ENCODE measurements around the gene DARS1. TPM values are rescaled to one million over a fixed set of nuclear protein-coding genes. Genes with fewer than 3 reads are reported as not detected.

Gene DARS1
- total RNA-seq, 2 experiments from 2014 or later, result 174 to 190 TPM

DNA sequence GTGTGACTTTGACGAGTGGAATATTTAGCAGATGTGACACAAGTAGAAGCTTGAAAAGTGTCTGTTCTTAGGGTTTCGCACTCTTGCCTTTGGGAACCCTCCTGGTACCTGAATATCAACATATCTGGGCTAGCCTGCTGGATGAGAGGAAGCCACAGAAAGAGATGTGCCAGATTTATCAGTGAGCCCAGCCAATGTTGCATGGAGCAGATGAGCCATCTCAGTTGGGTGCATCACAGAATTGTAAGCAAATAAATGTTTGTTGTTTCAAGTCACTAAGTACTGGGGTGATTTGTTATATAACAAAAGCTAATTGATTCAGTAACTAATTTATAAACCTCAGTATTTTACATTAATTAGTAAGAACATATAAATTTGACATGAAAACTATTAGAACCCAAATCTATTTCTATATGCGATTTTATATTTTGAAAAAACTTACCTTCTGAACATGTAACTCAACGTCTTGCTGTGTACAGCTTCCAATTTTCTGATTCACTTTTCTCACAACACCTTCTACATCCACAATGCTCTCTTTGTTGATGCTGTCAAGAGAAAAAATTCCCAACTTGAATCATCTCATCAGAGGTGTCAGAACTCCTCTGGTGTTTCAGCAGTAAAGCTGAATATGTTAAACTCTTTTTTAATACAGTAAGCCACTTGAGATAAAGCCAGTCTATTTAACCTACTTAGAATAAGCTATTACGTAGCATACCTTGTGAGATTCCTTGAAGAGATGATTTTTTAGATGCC, 42.3 kb downstream of the DARS1 start:
- H3K27ac Mint-ChIP-seq, result no peak overlapping the region
- no peaks in the 10 kb centered on the region for H3K27me3 Mint-ChIP-seq
- ATAC-seq (no peak), DNase-seq (no peak)
- ChIA-PET POLR2A (no interaction called here), CTCF (interaction anchor here (0.9 kb wide), 2 partner anchors 16 to 32 kb away, joined by 3 to 5 read pairs; no protein-coding TSS in a partner anchor)
- H3K4me3 Mint-ChIP-seq, result no peak overlapping the region
- intact Hi-C loops (cut with DNase I, micrococcal nuclease), result no loop called here
- no peaks in the 10 kb centered on the region for H3K9me3 Mint-ChIP-seq (ENCODE audit: low read depth)
- peaks cover 46% of the 10 kb centered on the region for H3K4me1 Mint-ChIP-seq
- peaks cover 60% of the 10 kb centered on the region for H3K36me3 Mint-ChIP-seq (ENCODE audit: low read depth)

DNA sequence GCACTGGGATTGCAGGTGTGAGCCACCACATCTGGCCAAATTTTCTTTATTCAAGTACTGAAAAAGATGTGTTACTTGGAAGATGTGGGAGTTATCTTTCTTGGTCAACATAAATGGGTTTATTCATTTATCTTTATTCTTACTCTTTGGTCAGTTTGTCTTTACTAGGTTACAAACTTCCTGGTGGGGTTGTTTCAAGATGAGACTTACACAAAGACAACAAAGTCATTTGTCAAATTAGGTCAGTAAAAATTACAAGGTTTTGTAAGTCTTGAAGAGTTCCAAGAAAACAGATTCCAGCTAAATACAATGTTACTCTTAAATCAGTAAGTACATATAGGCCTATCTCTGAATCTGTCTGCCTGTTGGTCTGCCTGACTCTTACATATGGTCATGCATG, 48.9 kb downstream of the DARS1 start:
- no peak for DNase-seq
- no peaks in the 10 kb centered on the region for H3K9me3 Mint-ChIP-seq (ENCODE audit: low read depth)
- H3K4me3 Mint-ChIP-seq, result no peak overlapping the region
- ChIA-PET CTCF (no interaction called here), POLR2A (interaction anchor here (0.8 kb wide), 1 partner anchor 30 kb away, joined by 3 read pairs; no protein-coding TSS in a partner anchor)
- peaks cover 61% of the 10 kb centered on the region for H3K36me3 Mint-ChIP-seq (ENCODE audit: low read depth)
- intact Hi-C loops (cut with DNase I, micrococcal nuclease), result no loop called here
- no peak for ATAC-seq
- no peak overlapping the region for H3K27ac Mint-ChIP-seq
- H3K4me1 Mint-ChIP-seq, result peaks cover 38% of the 10 kb centered on the region
- no peaks in the 10 kb centered on the region for H3K27me3 Mint-ChIP-seq

DNA sequence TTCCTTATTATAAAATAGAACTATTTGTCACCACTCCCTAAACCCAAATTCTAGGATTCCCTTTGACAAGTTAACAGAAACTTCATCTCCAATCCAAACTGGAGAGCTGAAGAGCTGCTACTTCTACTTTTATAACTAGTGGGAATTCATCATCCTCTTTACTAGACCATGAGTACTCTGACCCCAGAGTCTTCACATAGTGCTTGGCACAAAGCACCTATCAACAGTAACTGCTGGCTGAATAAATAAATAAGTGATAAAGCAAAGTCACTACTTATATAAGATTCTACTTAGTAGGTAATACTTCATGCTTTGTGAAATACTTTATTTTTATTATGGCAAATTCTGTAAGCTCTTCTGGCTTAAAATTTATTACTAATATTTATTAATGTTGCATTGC, 49.5 kb downstream of the DARS1 start:
- POLR2A ChIA-PET, result no interaction called here
- Mint-ChIP-seq H3K9me3 (ENCODE audit: low read depth) (no peaks in the 10 kb centered on the region), H3K4me3 (no peak overlapping the region), H3K36me3 (ENCODE audit: low read depth) (peaks cover 64% of the 10 kb centered on the region), H3K27ac (no peak overlapping the region), H3K27me3 (no peaks in the 10 kb centered on the region), H3K4me1 (peaks cover 35% of the 10 kb centered on the region)
- no peak for DNase-seq
- no peak for ATAC-seq
- CTCF ChIA-PET, result interaction anchor here (0.6 to 0.9 kb wide), 3 partner anchors 72 to 444 kb away, joined by 3 read pairs; no protein-coding TSS in a partner anchor
- intact Hi-C loops (cut with DNase I, micrococcal nuclease), result no loop called here

DNA sequence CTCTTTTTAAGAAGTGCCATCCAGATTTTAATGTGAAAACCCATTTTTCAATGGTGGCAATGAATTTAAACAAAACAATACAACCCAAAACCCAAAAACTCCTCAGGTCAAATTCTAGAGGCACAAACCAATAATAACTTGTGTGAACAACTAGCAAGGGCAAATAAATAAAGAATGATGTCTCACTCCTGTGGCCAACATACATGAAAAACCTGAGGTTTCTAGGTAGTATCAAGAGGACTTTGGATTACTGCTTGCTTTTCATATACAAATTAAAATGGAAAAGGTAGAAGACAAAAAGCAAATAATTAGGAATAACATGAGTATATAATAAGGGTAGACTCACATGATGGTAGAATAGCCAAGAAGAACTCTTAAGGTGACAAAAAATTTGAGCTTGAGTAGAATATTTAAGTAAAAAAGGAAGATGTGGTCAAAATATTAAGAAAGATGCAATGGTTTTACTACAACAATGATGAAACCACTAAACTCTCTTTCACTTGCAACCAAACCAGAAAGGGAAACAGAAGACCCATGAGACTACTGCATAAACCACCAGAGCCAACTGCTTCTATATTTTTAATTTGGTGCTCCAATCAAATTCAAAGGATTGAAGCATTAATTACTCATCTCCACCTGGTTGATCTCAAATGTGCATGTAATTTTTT, 53.5 kb downstream of the DARS1 start:
- Mint-ChIP-seq H3K36me3 (ENCODE audit: low read depth) (peaks cover 50% of the 10 kb centered on the region), H3K4me1 (peaks cover 10% of the 10 kb centered on the region), H3K9me3 (ENCODE audit: low read depth) (no peaks in the 10 kb centered on the region), H3K4me3 (no peak overlapping the region), H3K27ac (peak overlapping the region; percentile 21), H3K27me3 (no peaks in the 10 kb centered on the region)
- ATAC-seq, result peak; percentile 33
- intact Hi-C loops (cut with DNase I, micrococcal nuclease), result no loop called here
- no peak for DNase-seq
- ChIA-PET POLR2A (no interaction called here), CTCF (interaction anchor here (0.9 kb wide), 1 partner anchor 13 kb away, joined by 3 read pairs; no protein-coding TSS in a partner anchor)

DNA sequence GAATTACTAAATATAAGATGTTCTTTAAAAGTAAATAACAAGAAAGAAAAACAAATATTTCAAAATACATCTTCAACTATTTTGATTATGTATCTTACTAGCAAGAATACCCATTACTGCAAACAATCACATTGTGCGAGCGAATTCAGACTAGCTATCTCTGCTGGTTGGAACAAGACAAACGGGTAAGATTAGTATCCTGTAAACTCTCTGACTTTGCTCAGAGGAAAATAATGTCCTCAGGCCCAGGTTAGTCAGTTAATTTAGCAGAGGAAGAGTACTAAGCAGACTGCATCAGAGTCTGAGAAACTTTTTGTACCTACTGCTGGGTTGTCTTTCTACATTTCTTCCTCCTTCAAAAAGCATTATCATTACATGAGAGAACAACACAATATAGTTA, 58.8 kb downstream of the DARS1 start:
- Mint-ChIP-seq H3K4me3 (no peak overlapping the region), H3K36me3 (ENCODE audit: low read depth) (peaks cover 31% of the 10 kb centered on the region), H3K4me1 (peaks cover 6% of the 10 kb centered on the region), H3K9me3 (ENCODE audit: low read depth) (no peaks in the 10 kb centered on the region), H3K27me3 (no peaks in the 10 kb centered on the region), H3K27ac (no peak overlapping the region)
- intact Hi-C loops (cut with DNase I, micrococcal nuclease), result no loop called here
- no peak for DNase-seq
- ATAC-seq, result no peak
- POLR2A ChIA-PET, result no interaction called here
- CTCF ChIA-PET, result interaction anchor here (1.3 kb wide), 1 partner anchor 13 kb away, joined by 3 read pairs; no protein-coding TSS in a partner anchor

DNA sequence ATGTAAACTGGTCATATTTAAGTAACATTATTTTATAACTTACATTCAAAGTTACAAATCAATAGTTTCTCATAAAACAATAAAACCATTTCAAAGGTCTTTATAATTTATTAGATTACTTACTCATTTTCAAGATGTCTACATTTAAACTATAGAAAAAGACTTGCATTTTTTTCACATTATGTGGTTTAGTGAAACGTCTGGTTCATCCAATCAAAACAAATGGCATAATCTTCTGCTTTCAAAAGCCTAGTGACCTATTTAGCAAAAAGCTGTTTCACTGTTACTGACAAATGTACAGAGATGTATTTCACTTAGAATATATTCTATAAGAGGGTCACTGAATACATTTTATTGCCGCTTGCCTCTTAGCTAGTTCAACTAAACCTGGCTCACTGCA, 59.9 kb downstream of the DARS1 start:
- DNase-seq (no peak), ATAC-seq (no peak)
- Mint-ChIP-seq H3K36me3 (ENCODE audit: low read depth) (peaks cover 22% of the 10 kb centered on the region), H3K27ac (no peak overlapping the region), H3K27me3 (no peaks in the 10 kb centered on the region), H3K4me3 (no peak overlapping the region), H3K4me1 (peaks cover 6% of the 10 kb centered on the region), H3K9me3 (ENCODE audit: low read depth) (no peaks in the 10 kb centered on the region)
- intact Hi-C loops (cut with DNase I, micrococcal nuclease), result no loop called here
- ChIA-PET POLR2A (no interaction called here), CTCF (interaction anchor here (0.6 to 1.3 kb wide), 2 partner anchors 12 to 208 kb away, joined by 3 read pairs; no protein-coding TSS in a partner anchor)

DNA sequence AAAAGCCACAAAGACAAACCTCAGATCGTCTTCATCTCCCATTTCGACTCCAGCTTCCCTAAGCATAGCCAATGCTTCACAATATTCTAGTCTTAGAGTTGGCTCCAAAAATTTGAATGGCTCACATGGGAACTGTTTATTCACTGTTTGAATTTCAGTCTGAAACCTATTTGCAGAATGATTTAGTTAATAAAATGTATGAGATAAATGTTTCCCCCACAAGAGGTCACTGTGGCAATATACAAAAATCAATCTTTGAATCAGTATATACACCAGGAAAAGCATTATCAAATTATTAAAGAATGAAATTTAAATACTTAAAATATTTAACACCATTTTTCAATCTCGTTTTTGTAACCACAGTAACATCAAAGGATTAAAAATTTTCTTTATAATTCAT, 69.2 kb downstream of the DARS1 start:
- no peak overlapping the region for H3K4me3 Mint-ChIP-seq
- peak overlapping the region; percentile 63 for H3K27ac Mint-ChIP-seq
- DNase-seq (no peak), ATAC-seq (peak; percentile 61)
- POLR2A ChIA-PET, result interaction anchor here (0.6 kb wide), 1 partner anchor 217 kb away, joined by 3 read pairs; no protein-coding TSS in a partner anchor
- CTCF ChIA-PET, result interaction anchor here (0.5 to 3.2 kb wide), 3 partner anchors 460 to 507 kb away, joined by 3 to 80 read pairs (median 5); no protein-coding TSS in a partner anchor
- intact Hi-C loops (cut with DNase I, micrococcal nuclease), result loop anchor here (1.0 to 10.0 kb wide), 8 partner anchors 200 to 1919 kb away; no protein-coding TSS in a partner anchor
- no peaks in the 10 kb centered on the region for H3K9me3 Mint-ChIP-seq (ENCODE audit: low read depth)
- peaks cover 3% of the 10 kb centered on the region for H3K4me1 Mint-ChIP-seq
- peaks cover 16% of the 10 kb centered on the region for H3K36me3 Mint-ChIP-seq (ENCODE audit: low read depth)
- no peaks in the 10 kb centered on the region for H3K27me3 Mint-ChIP-seq

DNA sequence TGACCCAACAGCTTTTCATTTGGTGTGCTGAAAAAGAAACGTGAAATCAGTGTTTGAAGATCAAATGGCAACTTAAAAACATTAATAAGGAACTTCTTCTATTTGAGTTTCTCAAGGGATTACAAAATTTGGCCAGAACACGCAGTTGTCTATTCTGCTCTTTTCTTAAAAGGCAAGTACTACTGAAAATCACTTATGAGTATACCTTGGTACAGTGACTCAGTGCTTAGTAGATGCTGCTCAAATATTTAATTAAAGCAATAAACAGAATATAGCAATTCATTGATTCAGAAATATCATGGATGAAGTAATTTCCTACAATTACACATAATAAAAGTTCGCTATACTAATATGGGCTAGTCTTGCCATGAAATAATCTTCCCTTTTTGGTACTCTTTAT, 70.9 kb downstream of the DARS1 start:
- Mint-ChIP-seq H3K27ac (no peak overlapping the region), H3K9me3 (ENCODE audit: low read depth) (no peaks in the 10 kb centered on the region), H3K4me3 (no peak overlapping the region), H3K27me3 (no peaks in the 10 kb centered on the region), H3K4me1 (peaks cover 7% of the 10 kb centered on the region), H3K36me3 (ENCODE audit: low read depth) (peaks cover 27% of the 10 kb centered on the region)
- DNase-seq, result no peak
- POLR2A ChIA-PET, result interaction anchor here (1.6 kb wide), 1 partner anchor 38 kb away, joined by 4 read pairs; the partner anchor contains the start of gene MCM6
- intact Hi-C loops (cut with DNase I, micrococcal nuclease), result loop anchor here (1.0 to 10.0 kb wide), 5 partner anchors 70 to 1920 kb away; partner anchors contain the start of gene DARS1 (in 1 of the 2)
- ATAC-seq, result no peak
- CTCF ChIA-PET, result interaction anchor here (0.6 to 3.2 kb wide), 49 partner anchors 8 to 509 kb away, joined by 3 to 80 read pairs (median 4); no protein-coding TSS in a partner anchor

DNA sequence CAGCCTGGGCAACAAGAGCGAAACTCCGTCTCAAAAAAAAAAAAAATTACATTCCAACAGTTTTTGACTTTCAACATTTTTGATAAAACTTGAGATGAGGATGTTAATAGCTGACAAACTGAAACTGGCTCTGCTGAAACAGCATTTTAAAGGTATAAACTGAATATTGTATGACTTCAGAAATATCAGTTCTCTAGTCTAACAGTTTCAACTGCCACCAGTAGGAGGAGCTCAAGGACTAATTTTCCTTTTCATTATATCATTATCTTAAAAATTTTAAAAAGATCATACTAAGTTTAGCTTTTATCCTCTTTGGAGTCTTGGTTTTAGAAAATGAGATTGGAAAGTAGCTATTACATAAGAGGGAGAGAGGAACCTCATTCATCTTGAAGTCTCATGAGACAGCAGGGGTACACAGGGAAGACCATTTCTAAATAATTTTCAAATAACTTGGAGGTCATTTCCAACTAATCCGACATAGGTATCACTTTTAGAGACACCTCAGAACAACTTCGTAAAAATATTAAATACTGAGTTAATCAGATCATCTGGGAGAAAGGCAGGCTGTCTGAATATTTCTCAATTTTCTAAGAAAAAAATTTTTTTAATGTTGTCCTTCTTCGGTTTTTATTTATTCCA, 71.6 kb downstream of the DARS1 start:
- Mint-ChIP-seq H3K9me3 (ENCODE audit: low read depth) (no peaks in the 10 kb centered on the region), H3K27me3 (no peaks in the 10 kb centered on the region), H3K4me1 (peaks cover 7% of the 10 kb centered on the region), H3K4me3 (no peak overlapping the region), H3K36me3 (ENCODE audit: low read depth) (peaks cover 29% of the 10 kb centered on the region), H3K27ac (no peak overlapping the region)
- intact Hi-C loops (cut with DNase I, micrococcal nuclease), result loop anchor here (1.0 to 10.0 kb wide), 7 partner anchors 71 to 1924 kb away; partner anchors contain the start of gene DARS1 (in 1 of the 2)
- ATAC-seq (peak; percentile 58), DNase-seq (peak; percentile 53)
- CTCF ChIA-PET, result interaction anchor here (0.6 to 3.2 kb wide), 68 partner anchors 8 to 924 kb away, joined by 3 to 80 read pairs (median 4); no protein-coding TSS in a partner anchor
- POLR2A ChIA-PET, result interaction anchor here (0.5 to 1.6 kb wide), 6 partner anchors 38 to 499 kb away, joined by 3 to 17 read pairs (median 4); partner anchors contain the start of gene MCM6

DNA sequence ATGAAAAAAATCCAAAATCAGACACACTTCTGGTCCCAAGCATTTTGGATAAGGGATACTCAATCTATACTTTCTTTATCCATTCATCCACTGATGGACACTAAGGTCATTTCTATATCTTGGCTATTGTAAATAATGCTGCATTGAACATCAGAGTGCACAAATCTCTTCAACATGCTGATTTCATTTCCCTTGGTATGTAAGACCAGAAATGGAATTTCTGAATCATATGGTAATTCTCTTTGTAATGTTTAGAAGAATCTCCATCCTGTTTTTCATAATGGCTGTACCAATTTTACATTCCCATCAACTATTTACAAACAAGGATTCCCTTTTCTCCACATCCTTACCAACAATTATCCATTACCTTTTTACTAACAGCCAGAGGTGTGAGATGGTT, 75.5 kb downstream of the DARS1 start:
- DNase-seq (no peak), ATAC-seq (no peak)
- no peaks in the 10 kb centered on the region for H3K9me3 Mint-ChIP-seq (ENCODE audit: low read depth)
- H3K36me3 Mint-ChIP-seq (ENCODE audit: low read depth), result peaks cover 47% of the 10 kb centered on the region
- H3K4me3 Mint-ChIP-seq, result no peak overlapping the region
- intact Hi-C loops (cut with DNase I, micrococcal nuclease), result loop anchor here (5.0 to 10.0 kb wide), 4 partner anchors 147 to 1925 kb away; no protein-coding TSS in a partner anchor
- H3K27ac Mint-ChIP-seq, result no peak overlapping the region
- H3K27me3 Mint-ChIP-seq, result no peaks in the 10 kb centered on the region
- CTCF ChIA-PET, result no interaction called here
- H3K4me1 Mint-ChIP-seq, result peaks cover 5% of the 10 kb centered on the region
- POLR2A ChIA-PET, result no interaction called here

DNA sequence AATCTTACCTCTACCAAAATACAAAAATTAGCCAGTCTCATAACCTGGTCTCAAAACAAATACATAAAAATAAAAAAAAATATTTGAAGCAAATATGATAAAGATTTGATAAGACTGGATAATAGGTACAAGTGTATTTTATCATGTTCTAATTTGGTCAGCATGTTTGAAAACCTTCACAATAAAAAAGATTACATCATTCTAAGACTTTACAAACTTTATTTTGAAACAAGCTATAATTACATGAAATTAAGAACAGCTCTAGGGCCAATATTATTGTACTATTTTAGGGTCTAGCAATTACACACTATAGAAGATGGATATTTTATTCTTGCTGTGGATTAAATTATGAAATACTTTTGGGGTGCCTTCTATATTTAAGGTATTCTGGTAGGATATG, 79.7 kb downstream of the DARS1 start:
- ATAC-seq (no peak), DNase-seq (no peak)
- intact Hi-C loops (cut with DNase I, micrococcal nuclease), result loop anchor here in 1 of 2 experiments (10.0 kb wide), 1 partner anchor 829 kb away; no protein-coding TSS in a partner anchor
- no peak overlapping the region for H3K4me3 Mint-ChIP-seq
- H3K9me3 Mint-ChIP-seq (ENCODE audit: low read depth), result no peaks in the 10 kb centered on the region
- ChIA-PET POLR2A (interaction anchor here (0.5 kb wide), 1 partner anchor 72 kb away, joined by 5 read pairs; no protein-coding TSS in a partner anchor), CTCF (interaction anchor here (0.6 to 1.5 kb wide), 2 partner anchors 9 to 118 kb away, joined by 3 to 9 read pairs; no protein-coding TSS in a partner anchor)
- no peak overlapping the region for H3K27ac Mint-ChIP-seq
- H3K4me1 Mint-ChIP-seq, result peaks cover 3% of the 10 kb centered on the region
- no peaks in the 10 kb centered on the region for H3K27me3 Mint-ChIP-seq
- H3K36me3 Mint-ChIP-seq (ENCODE audit: low read depth), result peaks cover 41% of the 10 kb centered on the region
